Measurements from ENCODE around the gene RNF149. TPM values are rescaled to one million over a fixed set of nuclear protein-coding genes. Genes with fewer than 3 reads are reported as not detected.

The RNF149 gene
- total and polyA plus RNA-seq, 2 experiments from 2014 or later = 38.8 to 47.6 TPM

DNA sequence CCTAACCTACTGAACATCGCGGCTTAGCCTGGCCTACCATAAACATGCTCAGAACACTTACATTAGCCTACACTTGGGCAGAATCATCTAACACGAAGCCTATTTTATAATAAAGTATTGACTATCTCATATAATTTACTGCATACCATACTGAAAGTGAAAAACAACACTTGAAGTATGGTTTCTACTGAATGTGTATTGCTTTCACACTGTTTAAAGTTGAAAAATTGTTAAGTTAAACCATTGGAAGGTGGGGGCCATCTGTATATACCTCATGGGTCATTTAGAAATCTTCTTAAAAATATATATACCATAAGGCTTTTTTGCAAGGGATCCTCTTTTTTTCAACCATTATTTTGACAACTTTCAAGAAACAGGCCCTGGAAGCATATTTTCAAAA, 16.5 kb downstream of the RNF149 start (continued):
- TF ChIP-seq EZH2phosphoT487 (IDR thresholded peaks at IDR 0.05; ENCODE audit: unreplicated experiment) = no peak
- TF ChIP-seq ZNF114 (CRISPR knock-in tag; IDR thresholded peaks at IDR 0.05) = no peak
- TF ChIP-seq, protein P1, sequence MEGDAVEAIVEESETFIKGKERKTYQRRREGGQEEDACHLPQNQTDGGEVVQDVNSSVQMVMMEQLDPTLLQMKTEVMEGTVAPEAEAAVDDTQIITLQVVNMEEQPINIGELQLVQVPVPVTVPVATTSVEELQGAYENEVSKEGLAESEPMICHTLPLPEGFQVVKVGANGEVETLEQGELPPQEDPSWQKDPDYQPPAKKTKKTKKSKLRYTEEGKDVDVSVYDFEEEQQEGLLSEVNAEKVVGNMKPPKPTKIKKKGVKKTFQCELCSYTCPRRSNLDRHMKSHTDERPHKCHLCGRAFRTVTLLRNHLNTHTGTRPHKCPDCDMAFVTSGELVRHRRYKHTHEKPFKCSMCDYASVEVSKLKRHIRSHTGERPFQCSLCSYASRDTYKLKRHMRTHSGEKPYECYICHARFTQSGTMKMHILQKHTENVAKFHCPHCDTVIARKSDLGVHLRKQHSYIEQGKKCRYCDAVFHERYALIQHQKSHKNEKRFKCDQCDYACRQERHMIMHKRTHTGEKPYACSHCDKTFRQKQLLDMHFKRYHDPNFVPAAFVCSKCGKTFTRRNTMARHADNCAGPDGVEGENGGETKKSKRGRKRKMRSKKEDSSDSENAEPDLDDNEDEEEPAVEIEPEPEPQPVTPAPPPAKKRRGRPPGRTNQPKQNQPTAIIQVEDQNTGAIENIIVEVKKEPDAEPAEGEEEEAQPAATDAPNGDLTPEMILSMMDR (conservative IDR thresholded peaks at IDR 0.05; ENCODE audit: low read depth in 2 of 2) = no peak
- TF ChIP-seq, protein P2, sequence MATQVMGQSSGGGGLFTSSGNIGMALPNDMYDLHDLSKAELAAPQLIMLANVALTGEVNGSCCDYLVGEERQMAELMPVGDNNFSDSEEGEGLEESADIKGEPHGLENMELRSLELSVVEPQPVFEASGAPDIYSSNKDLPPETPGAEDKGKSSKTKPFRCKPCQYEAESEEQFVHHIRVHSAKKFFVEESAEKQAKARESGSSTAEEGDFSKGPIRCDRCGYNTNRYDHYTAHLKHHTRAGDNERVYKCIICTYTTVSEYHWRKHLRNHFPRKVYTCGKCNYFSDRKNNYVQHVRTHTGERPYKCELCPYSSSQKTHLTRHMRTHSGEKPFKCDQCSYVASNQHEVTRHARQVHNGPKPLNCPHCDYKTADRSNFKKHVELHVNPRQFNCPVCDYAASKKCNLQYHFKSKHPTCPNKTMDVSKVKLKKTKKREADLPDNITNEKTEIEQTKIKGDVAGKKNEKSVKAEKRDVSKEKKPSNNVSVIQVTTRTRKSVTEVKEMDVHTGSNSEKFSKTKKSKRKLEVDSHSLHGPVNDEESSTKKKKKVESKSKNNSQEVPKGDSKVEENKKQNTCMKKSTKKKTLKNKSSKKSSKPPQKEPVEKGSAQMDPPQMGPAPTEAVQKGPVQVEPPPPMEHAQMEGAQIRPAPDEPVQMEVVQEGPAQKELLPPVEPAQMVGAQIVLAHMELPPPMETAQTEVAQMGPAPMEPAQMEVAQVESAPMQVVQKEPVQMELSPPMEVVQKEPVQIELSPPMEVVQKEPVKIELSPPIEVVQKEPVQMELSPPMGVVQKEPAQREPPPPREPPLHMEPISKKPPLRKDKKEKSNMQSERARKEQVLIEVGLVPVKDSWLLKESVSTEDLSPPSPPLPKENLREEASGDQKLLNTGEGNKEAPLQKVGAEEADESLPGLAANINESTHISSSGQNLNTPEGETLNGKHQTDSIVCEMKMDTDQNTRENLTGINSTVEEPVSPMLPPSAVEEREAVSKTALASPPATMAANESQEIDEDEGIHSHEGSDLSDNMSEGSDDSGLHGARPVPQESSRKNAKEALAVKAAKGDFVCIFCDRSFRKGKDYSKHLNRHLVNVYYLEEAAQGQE (IDR thresholded peaks at IDR 0.05; ENCODE audit: unreplicated experiment) = no peak

DNA sequence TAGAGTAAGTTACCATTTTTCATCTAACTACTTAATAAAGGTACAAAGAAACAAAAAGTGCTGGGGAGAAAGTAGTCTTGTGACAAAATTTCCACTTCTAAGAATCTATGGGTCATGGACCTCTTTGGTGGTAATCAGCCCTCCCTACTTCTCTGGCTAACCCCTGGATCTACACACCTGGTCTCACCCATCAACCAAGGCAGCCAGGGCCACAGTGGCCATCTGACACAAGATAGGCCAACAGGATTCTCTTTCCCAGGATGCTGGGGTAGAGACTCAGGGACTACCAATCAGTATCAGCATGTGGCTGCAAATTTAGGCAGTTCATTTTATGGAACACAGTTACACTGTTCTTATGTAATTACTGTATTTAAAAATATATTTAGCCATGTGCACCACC, 17.8 kb downstream of the RNF149 start:
- Histone ChIP-seq H4K20me1 (replicated peaks; ENCODE audit: insufficient read depth) (no peaks in the 10 kb centered on the region), H3K79me2 (replicated peaks; ENCODE audit: insufficient read depth) (peaks cover 18% of the 10 kb centered on the region), H3K27ac (ENCODE audit: low read depth) (no peak overlapping the region), H2AFZ (no peak overlapping the region), H3K4me3 (no peak overlapping the region), H3K27me3 (ENCODE audit: insufficient read depth) (no peaks in the 10 kb centered on the region), H3K36me3 (ENCODE audit: insufficient read depth) (peaks cover 15% of the 10 kb centered on the region; the same call in 1 of the 2 replicates), H3K4me1 (ENCODE audit: insufficient read depth) (no peaks in the 10 kb centered on the region), H3F3A (replicated peaks; ENCODE audit: low read depth) (no peaks in the 10 kb centered on the region), H3K4me2 (no peak overlapping the region), H3K9me2 (ENCODE audit: insufficient read depth) (no peaks in the 10 kb centered on the region)
- no peaks in the 10 kb centered on the region for H3K9me3 Mint-ChIP-seq
- ATAC-seq = no peak
- H3K27ac Mint-ChIP-seq = no peak overlapping the region
- H3K27me3 Mint-ChIP-seq (ENCODE audit: insufficient read depth, low read depth, poor library complexity) = no peaks in the 10 kb centered on the region
- H3K4me3 Mint-ChIP-seq = no peak overlapping the region
- H3K4me1 Mint-ChIP-seq = no peaks in the 10 kb centered on the region; the same call in 1 of the 3 replicates
- peaks cover 20% of the 10 kb centered on the region; the same call in 2 of the 3 replicates for H3K36me3 Mint-ChIP-seq (ENCODE audit: low read depth)
- DNase-seq (ENCODE audit: low spot score) = no peak
- no peak for TF ChIP-seq NANOG (IDR thresholded peaks at IDR 0.05; ENCODE audit: borderline replicate concordance)
- TF ChIP-seq JUNB (IDR thresholded peaks at IDR 0.05; ENCODE audit: unreplicated experiment) = no peak
- TF ChIP-seq, protein P2 (IDR thresholded peaks at IDR 0.05; ENCODE audit: unreplicated experiment) = no peak
- no peak for TF ChIP-seq ZNF114 (CRISPR knock-in tag; IDR thresholded peaks at IDR 0.05)
- no peak for TF ChIP-seq POLR2AphosphoS5 (IDR thresholded peaks at IDR 0.05; ENCODE audit: low read depth)
- TF ChIP-seq EZH2phosphoT487 (IDR thresholded peaks at IDR 0.05; ENCODE audit: unreplicated experiment) = no peak
- TF ChIP-seq EZH2 (IDR thresholded peaks at IDR 0.05; ENCODE audit: low read depth, unreplicated experiment) = no peak
- TF ChIP-seq, protein P1 (conservative IDR thresholded peaks at IDR 0.05; ENCODE audit: low read depth in 2 of 2) = no peak
- TF ChIP-seq CREB1 (CRISPR knock-in tag; IDR thresholded peaks at IDR 0.05; ENCODE audit: low read depth) = no peak
- TF ChIP-seq, protein P3, sequence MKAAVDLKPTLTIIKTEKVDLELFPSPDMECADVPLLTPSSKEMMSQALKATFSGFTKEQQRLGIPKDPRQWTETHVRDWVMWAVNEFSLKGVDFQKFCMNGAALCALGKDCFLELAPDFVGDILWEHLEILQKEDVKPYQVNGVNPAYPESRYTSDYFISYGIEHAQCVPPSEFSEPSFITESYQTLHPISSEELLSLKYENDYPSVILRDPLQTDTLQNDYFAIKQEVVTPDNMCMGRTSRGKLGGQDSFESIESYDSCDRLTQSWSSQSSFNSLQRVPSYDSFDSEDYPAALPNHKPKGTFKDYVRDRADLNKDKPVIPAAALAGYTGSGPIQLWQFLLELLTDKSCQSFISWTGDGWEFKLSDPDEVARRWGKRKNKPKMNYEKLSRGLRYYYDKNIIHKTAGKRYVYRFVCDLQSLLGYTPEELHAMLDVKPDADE (IDR thresholded peaks at IDR 0.05) = no peak
- TF ChIP-seq ZNF331 (CRISPR knock-in tag; IDR thresholded peaks at IDR 0.05; ENCODE audit: low read depth) = no peak
- TF ChIP-seq STAT1 (IDR thresholded peaks at IDR 0.05; ENCODE audit: unreplicated experiment) = no peak
